Choroid plexus epithelial cell (primary cell): ENCODE measurements around the gene FAM13A.

Experiments
- DNase-seq: peaks from one replicate; pipeline ENCODE4 v3.0.0-alpha.2; 2010; ENCODE audit warnings: low read depth
- H3K4me3 ChIP-seq: 2 replicates; pipeline ENCODE4 v1.5.1; 2011; ENCODE audit warnings: low read depth, mild to moderate bottlenecking, control low read depth, low read length, moderate library complexity
- TF ChIP-seq, protein P1 (sequence below): conservative IDR thresholded peaks from 2 replicates; pipeline ENCODE4 v1.5.1; 2011; ENCODE audit warnings: low read depth, mild to moderate bottlenecking, control low read depth, inconsistent platforms, low read length, moderate library complexity

Gene FAM13A

DNA sequence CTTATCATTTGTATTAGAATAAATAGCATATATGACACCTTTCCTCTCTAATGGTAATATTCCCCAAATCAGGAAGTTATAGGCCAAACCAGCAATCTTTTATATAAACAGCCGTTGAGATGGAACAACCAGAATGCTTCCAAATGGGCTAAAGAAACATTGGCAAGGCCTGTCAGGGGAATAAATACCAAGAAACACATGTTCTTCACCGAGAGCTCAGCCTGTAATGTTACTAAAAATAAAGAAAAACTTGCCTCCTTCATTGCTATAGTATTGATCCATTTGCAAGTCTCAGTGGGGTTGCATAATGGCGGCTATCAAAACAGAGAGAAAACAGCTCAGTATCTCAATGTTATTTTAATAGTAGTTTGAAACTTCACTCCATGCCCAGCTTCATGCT is 104.9 kb downstream of the FAM13A start:
- no peak overlapping the region for H3K4me3 ChIP-seq
- no peak for DNase-seq
- TF ChIP-seq, protein P1, sequence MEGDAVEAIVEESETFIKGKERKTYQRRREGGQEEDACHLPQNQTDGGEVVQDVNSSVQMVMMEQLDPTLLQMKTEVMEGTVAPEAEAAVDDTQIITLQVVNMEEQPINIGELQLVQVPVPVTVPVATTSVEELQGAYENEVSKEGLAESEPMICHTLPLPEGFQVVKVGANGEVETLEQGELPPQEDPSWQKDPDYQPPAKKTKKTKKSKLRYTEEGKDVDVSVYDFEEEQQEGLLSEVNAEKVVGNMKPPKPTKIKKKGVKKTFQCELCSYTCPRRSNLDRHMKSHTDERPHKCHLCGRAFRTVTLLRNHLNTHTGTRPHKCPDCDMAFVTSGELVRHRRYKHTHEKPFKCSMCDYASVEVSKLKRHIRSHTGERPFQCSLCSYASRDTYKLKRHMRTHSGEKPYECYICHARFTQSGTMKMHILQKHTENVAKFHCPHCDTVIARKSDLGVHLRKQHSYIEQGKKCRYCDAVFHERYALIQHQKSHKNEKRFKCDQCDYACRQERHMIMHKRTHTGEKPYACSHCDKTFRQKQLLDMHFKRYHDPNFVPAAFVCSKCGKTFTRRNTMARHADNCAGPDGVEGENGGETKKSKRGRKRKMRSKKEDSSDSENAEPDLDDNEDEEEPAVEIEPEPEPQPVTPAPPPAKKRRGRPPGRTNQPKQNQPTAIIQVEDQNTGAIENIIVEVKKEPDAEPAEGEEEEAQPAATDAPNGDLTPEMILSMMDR: no peak

DNA sequence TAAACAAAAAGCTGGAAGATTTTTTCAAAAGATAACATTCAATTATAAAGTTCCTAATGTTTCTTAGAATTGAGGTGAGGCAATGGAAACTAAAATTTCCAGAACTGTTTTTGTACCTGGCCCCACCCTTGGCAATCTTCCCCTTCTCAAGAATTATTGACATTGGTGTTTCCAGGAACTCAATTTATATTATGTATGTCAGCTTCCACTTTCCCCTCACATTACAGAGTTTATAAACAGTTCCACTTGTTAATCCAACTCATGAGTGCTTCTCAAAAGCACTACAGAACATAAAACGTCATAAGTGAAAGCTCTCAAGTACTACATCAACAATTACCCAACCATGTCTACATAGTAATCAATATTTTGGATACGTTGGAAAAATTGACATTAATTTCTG is 107.4 kb downstream of the FAM13A start:
- no peak for DNase-seq
- TF ChIP-seq, protein P1: no peak
- H3K4me3 ChIP-seq: no peak overlapping the region

DNA sequence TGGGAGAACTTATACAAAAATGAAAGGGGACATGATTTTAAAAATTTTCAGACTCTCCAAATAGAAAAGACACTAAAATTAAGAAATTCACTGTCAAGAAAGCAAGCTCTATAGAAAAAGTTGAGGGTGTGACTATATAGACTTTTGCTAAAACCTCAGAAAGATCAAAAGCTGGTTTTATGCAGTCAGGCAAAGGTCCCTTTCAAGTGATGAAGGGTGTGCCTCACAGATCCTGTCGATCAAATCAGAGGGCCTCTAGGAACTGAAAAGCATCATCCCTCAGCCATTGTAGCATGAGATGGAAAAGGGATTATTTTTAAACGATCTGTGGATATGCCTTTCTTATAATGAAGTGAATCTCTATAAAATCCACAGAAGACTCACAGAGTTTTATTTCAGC is 116.5 kb downstream of the FAM13A start:
- TF ChIP-seq, protein P1: no peak
- no peak for DNase-seq
- no peak overlapping the region for H3K4me3 ChIP-seq

DNA sequence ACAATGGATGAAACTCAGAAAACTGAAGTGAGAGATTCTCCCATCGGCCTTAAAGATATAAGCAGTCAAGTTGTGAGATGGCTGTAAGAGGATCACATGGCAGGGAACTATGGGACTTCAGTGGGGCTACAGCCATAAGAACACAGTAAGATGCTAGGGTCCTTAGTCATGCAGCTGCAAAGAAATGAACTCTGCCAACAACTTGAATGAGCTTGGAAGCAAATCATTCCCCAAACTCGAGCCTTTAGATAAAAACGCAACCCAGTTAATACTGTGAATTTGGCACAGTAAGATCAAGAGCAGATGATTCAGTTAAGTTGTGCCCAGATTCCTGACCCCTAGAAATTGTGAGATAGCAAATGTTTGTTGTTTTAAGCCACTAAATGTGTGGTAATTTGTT is 117.3 kb downstream of the FAM13A start:
- no peak overlapping the region for H3K4me3 ChIP-seq
- TF ChIP-seq, protein P1: no peak
- DNase-seq: peak; percentile 61

DNA sequence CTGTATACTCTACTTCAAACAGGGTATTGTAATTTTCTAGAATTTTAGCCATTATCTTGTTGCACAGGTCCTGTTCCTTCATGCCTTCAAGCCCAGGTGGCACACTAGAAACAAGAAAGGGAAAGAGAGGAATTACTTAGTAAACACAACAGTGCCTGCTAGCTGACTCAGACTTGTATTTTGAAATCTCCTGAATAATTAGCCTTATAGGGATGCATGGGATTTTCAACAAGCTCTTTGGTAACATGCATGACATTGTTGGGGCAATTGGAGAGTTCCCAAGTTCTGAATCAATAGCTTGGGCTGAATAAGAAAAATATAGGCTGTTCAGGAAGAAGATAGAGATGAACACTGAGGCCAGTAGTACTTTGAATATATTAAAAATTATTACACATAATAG is 118.8 kb downstream of the FAM13A start:
- H3K4me3 ChIP-seq: no peak overlapping the region
- DNase-seq: peak; percentile 94
- TF ChIP-seq, protein P1: peak; percentile 17

DNA sequence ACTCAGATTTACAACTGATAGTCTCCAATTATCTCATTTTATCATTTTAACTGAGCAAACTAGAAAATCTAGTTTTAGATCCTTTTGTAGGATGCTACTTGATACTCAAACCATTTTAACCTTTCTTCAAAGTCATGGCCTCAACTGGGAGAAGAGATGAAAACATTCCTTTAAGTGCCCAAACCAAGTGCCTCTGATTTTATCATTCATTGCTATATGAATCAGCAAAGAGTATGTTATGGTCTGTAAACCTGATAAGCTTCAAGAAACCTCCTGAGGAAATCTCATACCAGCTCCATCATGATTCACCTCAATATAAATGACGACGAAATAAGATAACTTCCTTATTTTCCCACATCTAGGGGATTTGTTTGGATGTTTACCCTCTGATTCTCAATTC is 119.9 kb downstream of the FAM13A start:
- TF ChIP-seq, protein P1: no peak
- H3K4me3 ChIP-seq: no peak overlapping the region
- DNase-seq: peak; percentile 62

DNA sequence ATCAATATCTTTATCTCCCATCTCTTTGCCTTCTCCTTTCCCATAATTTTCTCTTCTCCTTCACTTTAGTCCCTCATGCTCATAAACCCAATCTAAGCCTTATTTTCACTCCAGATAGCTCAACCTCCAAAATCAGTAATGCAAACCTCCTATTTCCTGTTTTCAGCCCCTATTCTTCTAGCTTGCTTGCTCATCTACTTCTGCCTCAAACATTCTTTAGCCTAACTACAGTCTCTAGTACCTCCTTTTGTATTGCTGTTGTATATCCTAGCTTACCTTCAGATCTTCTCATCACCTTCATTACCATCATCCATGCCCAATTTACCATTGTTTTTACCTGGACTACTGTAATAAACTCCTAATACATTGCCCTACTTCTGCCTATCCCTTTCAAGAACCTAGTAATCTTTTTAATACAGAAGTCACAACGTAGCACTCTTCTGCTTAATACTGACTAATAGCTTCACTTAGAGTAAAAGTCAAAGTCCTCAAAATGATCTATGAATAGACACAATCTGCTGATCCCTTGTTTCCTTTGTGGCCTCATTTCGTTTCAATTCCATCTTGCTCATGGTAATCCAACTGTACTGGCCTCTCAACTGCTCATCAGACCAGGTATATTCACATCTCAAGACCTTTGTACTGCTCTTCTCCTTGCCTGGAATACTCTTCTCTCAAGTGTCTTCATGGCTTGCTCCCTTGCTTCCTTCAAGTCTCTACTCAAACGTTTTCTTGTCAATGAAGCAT is 123.4 kb downstream of the FAM13A start:
- no peak for DNase-seq
- TF ChIP-seq, protein P1: no peak
- H3K4me3 ChIP-seq: no peak overlapping the region
